A673 (cell line): Measurements from ENCODE around the gene TEX54. TPM values are rescaled to one million over a fixed set of nuclear protein-coding genes. Genes with fewer than 3 reads are reported as not detected.
A peak's percentile ranks its signal among the peaks of the same experiment; 100 is the strongest.

ENCODE experiments used
- BruUV-seq: library from RNA; stranded (reverse); fragments of 400-500 nt; replicated peaks from 2 replicates; lab custom pipeline; 2021; lab: Mats Ljungman, UMichigan
- CTCF ChIA-PET: fragments of 300-600 bp; sonication (Branson Sonifier 250); formaldehyde crosslinking; loops from one replicate; lab custom pipeline; 2022; ENCODE audit warnings: antibody characterized with exemption; lab: Charles Lee
- POLR2A ChIA-PET: fragments of 300-600 bp; sonication (Branson Sonifier 250); formaldehyde crosslinking; loops from one replicate; lab custom pipeline; 2022; ENCODE audit warnings: antibody characterized with exemption; ENCODE audit not compliant: low non-redundant PET; lab: Charles Lee
- DNase-seq: peaks from one replicate; pipeline ENCODE4 v3.0.0-alpha.2; 2015; ENCODE audit warnings: low spot score
- H3K27ac ChIP-seq: fragments of 200-600 bp; sonication (generic); 2 replicates; pipeline ENCODE4 v1.5.1; 2016; ENCODE audit warnings: mixed run types, low read depth, mild to moderate bottlenecking, mixed read lengths, antibody characterized with exemption, low read length; ENCODE audit not compliant: poor library complexity, severe bottlenecking
- H3K27me3 ChIP-seq: fragments of 200-600 bp; sonication (generic); replicated peaks from 2 replicates; pipeline ENCODE4 v1.6.1; 2017; ENCODE audit warnings: mixed run types, low read depth, mild to moderate bottlenecking, mixed read lengths, antibody characterized with exemption, low read length; ENCODE audit not compliant: insufficient read depth, poor library complexity
- H3K36me3 ChIP-seq: fragments of 200-600 bp; sonication (generic); 2 replicates; pipeline ENCODE4 v1.6.1; 2016; ENCODE audit warnings: mixed run types, mild to moderate bottlenecking, mixed read lengths, antibody characterized with exemption, low read length; ENCODE audit not compliant: insufficient read depth, poor library complexity, severe bottlenecking
- H3K4me1 ChIP-seq: fragments of 200-600 bp; sonication (generic); 2 replicates; pipeline ENCODE4 v1.6.1; 2017; ENCODE audit warnings: mixed run types, mild to moderate bottlenecking, mixed read lengths, antibody characterized with exemption, low read length; ENCODE audit not compliant: insufficient read depth, poor library complexity, severe bottlenecking
- H3K4me3 ChIP-seq: fragments of 200-600 bp; sonication (generic); 2 replicates; pipeline ENCODE4 v1.5.1; 2016; ENCODE audit warnings: low read depth, mixed run types, mild to moderate bottlenecking, mixed read lengths, low read length; ENCODE audit not compliant: poor library complexity, severe bottlenecking
- H3K9me3 ChIP-seq: fragments of 200-600 bp; sonication (generic); 2 replicates; pipeline ENCODE4 v1.6.1; 2016; ENCODE audit warnings: mixed run types, low read depth, mild to moderate bottlenecking, mixed read lengths, antibody characterized with exemption, low read length; ENCODE audit not compliant: poor library complexity, severe bottlenecking
- CTCF ChIP-seq: fragments of 300-800, 200-600 bp; sonication (generic); conservative IDR thresholded peaks from 2 replicates; pipeline ENCODE4 v1.5.1; 2017; ENCODE audit warnings: low read depth, mild to moderate bottlenecking, antibody characterized with exemption, low read length, moderate library complexity, mixed read lengths
- EZH2 ChIP-seq: fragments of 200-600 bp; sonication (generic); IDR thresholded peaks from 2 replicates; pipeline ENCODE4 v1.6.1; 2017; ENCODE audit warnings: borderline replicate concordance, low read depth, mild to moderate bottlenecking, mixed read lengths, antibody characterized with exemption, low read length; ENCODE audit not compliant: poor library complexity, severe bottlenecking
- intact Hi-C: fragments of 100-400 bp; cut with micrococcal nuclease; formaldehyde crosslinking; loops from one replicate; pipeline ENCODE4 v1.10.0; 2022; ENCODE audit not compliant: unreplicated experiment
- total RNA-seq: library from RNA; stranded (reverse); gene quantifications from 2 replicates; pipeline ENCODE4 v1.2.3, GENCODE V29; 2021

Gene TEX54
- total RNA-seq, 1 experiment from 2014 or later, result 0.77 TPM

- peak overlapping the region; percentile 87 for H3K27ac ChIP-seq
- peaks cover 19% of the 10 kb centered on the region for H3K4me1 ChIP-seq
- peaks cover 43% of the 10 kb centered on the region for H3K36me3 ChIP-seq
- intact Hi-C loops, result no loop called here
- CTCF ChIA-PET, result no interaction called here
- no peaks in the 10 kb centered on the region for H3K9me3 ChIP-seq
- H3K4me3 ChIP-seq, result peak overlapping the region; percentile 82
- no peaks in the 10 kb centered on the region for H3K27me3 ChIP-seq
- POLR2A ChIA-PET, result no interaction called here
- TF ChIP-seq EZH2 (no peak), CTCF (no peak)
- TSS peak; percentile 73 for BruUV-seq
- DNase-seq, result no peak
Measured at GRCh38 chr11:62804310-62805075, 28.1 kb downstream of the TEX54 start.

GRCh38 chr11:62801071-62801470 is 31.6 kb downstream of the TEX54 start:
- POLR2A ChIA-PET, result no interaction called here
- Histone ChIP-seq H3K36me3 (peaks cover 77% of the 10 kb centered on the region), H3K4me1 (peaks cover 11% of the 10 kb centered on the region)

GRCh38 chr11:62799486-62799885 is 33.2 kb downstream of the TEX54 start:
- Histone ChIP-seq H3K9me3 (no peaks in the 10 kb centered on the region), H3K4me3 (no peak overlapping the region), H3K27me3 (no peaks in the 10 kb centered on the region), H3K36me3 (peaks cover 93% of the 10 kb centered on the region), H3K27ac (no peak overlapping the region), H3K4me1 (peaks cover 13% of the 10 kb centered on the region)
- DNase-seq, result no peak
- no TSS peak for BruUV-seq
- intact Hi-C loops, result no loop called here
- ChIA-PET POLR2A (no interaction called here), CTCF (no interaction called here)
- TF ChIP-seq CTCF (no peak), EZH2 (no peak)

More at GRCh38 chr11:62801071-62801470, 31.6 kb downstream of the TEX54 start:
- BruUV-seq, result no TSS peak
- TF ChIP-seq EZH2 (no peak), CTCF (no peak)
- intact Hi-C loops, result no loop called here
- H3K4me3 ChIP-seq, result no peak overlapping the region
- CTCF ChIA-PET, result interaction anchor here (0.5 to 0.6 kb wide), 2 partner anchors 29 to 61 kb away, joined by 4 read pairs; no protein-coding TSS in a partner anchor
- no peaks in the 10 kb centered on the region for H3K9me3 ChIP-seq
- DNase-seq, result no peak
- H3K27ac ChIP-seq, result no peak overlapping the region
- no peaks in the 10 kb centered on the region for H3K27me3 ChIP-seq
